Suprapubic skin (tissue), 3 donors: ENCODE data around the gene B3GLCT.

Experiments used
- CTCF ChIP-seq, 2 donors: fragments of 200-600 bp in 1 of 2; fragments of 450-650 bp in 1 of 2; sonication (generic) in 1 of 2; IDR thresholded peaks; one replicate each; pipeline ENCODE4 v1.5.1; 2016 to 2019; ENCODE audit warnings: antibody characterized with exemption in 2 of 2, mild to moderate bottlenecking in 1 of 2, moderate library complexity in 1 of 2
- EP300 ChIP-seq: sonication (generic); formaldehyde crosslinking; IDR thresholded peaks from one replicate; pipeline ENCODE4 v1.6.1; 2017; ENCODE audit warnings: antibody characterized with exemption
- POLR2A ChIP-seq, 2 donors: fragments of 450-650 bp; IDR thresholded peaks; one replicate each; pipeline ENCODE4 v1.6.1; 2017; ENCODE audit warnings: antibody characterized with exemption in 2 of 2, mild to moderate bottlenecking in 2 of 2, moderate library complexity in 2 of 2

- no peak for TF ChIP-seq EP300
- TF ChIP-seq POLR2A (IDR thresholded peaks at IDR 0.05), result no peak
- no peak for TF ChIP-seq CTCF (IDR thresholded peaks at IDR 0.05)
These were observed 50.7 kb downstream of the B3GLCT start for GRCh38 chr13:31250435-31250834.
